H1 (cell line): ENCODE measurements around the gene PPM1G. TPM values are rescaled to one million over a fixed set of nuclear protein-coding genes. Genes with fewer than 3 reads are reported as not detected.

Experiments used
- CTCF ChIA-PET: fragments of 300-600 bp; sonication (Branson Sonifier 250); formaldehyde crosslinking; loops from one replicate; lab custom pipeline; 2021; ENCODE audit not compliant: partially characterized antibody; lab: Charles Lee
- POLR2A ChIA-PET: fragments of 300-600 bp; sonication (Branson Sonifier 250); formaldehyde crosslinking; loops from one replicate; lab custom pipeline; 2021; ENCODE audit warnings: inconsistent platforms; ENCODE audit not compliant: partially characterized antibody; lab: Charles Lee
- DNase-seq, 2 experiments: peaks; one replicate each; pipeline versions ENCODE4 v3.0.0 to v3.0.0-alpha.2; 2010 to 2022; ENCODE audit warnings: low spot score in 2 of 2, low read depth in 1 of 2, mixed read lengths in 1 of 2
- FAIRE-seq: peaks from 2 replicates; lab custom pipeline; 2011; peaks lifted over from hg19 to GRCh38; lab: Jason Lieb, UNC
- H2AFZ ChIP-seq: 2 replicates; pipeline ENCODE4 v1.8.1; 2012; ENCODE audit warnings: low read length, inconsistent platforms
- H2AK5ac ChIP-seq: 2 replicates; pipeline ENCODE4 v1.6.1; 2013; ENCODE audit warnings: low read depth, low read length
- H2BK120ac ChIP-seq: replicated peaks from 2 replicates; pipeline ENCODE3; 2013; ENCODE audit warnings: low read depth, low read length, inconsistent platforms
- H2BK12ac ChIP-seq: 2 replicates; pipeline ENCODE4 v1.6.1; 2013; ENCODE audit warnings: low read depth, low read length
- H2BK15ac ChIP-seq: 2 replicates; pipeline ENCODE4 v1.6.1; 2013; ENCODE audit warnings: low read length
- H2BK20ac ChIP-seq: 2 replicates; pipeline ENCODE4 v1.6.1; 2013; ENCODE audit warnings: low read length
- H2BK5ac ChIP-seq: 2 replicates; pipeline ENCODE4 v1.6.1; 2013; ENCODE audit warnings: low read depth, low read length
- H3K14ac ChIP-seq: 2 replicates; pipeline ENCODE4 v1.6.1; 2013; ENCODE audit warnings: inconsistent platforms; ENCODE audit not compliant: insufficient read length
- H3K18ac ChIP-seq: 2 replicates; pipeline ENCODE4 v1.6.1; 2013; ENCODE audit warnings: low read length; ENCODE audit errors: extremely low read depth
- H3K23ac ChIP-seq: 2 replicates; pipeline ENCODE4 v1.6.1; 2013; ENCODE audit warnings: inconsistent platforms; ENCODE audit not compliant: insufficient read length
- H3K23me2 ChIP-seq: 2 replicates; pipeline ENCODE4 v1.6.1; 2013; ENCODE audit warnings: low read depth, low read length
- H3K27ac ChIP-seq: 2 replicates; pipeline ENCODE4 v1.6.1; 2011; ENCODE audit warnings: low read depth, low read length, inconsistent platforms
- H3K27me3 ChIP-seq, 4 experiments: replicated peaks in 1 of 4; 1 replicate in 1 of 4; 2 replicates in 3 of 4; pipeline versions ENCODE4 v1.6.1 to v1.8.1; 2011 to 2013; ENCODE audit warnings: low read length in 3 of 4, mild to moderate bottlenecking in 3 of 4, inconsistent platforms in 2 of 4, mixed read lengths in 2 of 4, moderate library complexity in 1 of 4; ENCODE audit not compliant: control insufficient read depth in 3 of 4, insufficient read depth in 3 of 4; ENCODE audit errors: extremely low read depth in 1 of 4
- H3K36me3 ChIP-seq, 4 experiments: 2 replicates each; pipeline versions ENCODE4 v1.6.1 to v1.8.1; 2011 to 2013; ENCODE audit warnings: mild to moderate bottlenecking in 4 of 4, low read length in 3 of 4, moderate library complexity in 2 of 4, control low read depth in 1 of 4, inconsistent platforms in 1 of 4; ENCODE audit not compliant: insufficient read depth in 4 of 4, control insufficient read depth in 2 of 4
- H3K4ac ChIP-seq: replicated peaks from 2 replicates; pipeline ENCODE3; 2013; ENCODE audit warnings: low read length, low read depth, mixed read lengths, inconsistent platforms; ENCODE audit not compliant: insufficient read length
- H3K4me1 ChIP-seq, 4 experiments: replicated peaks in 1 of 4; 1 replicate in 1 of 4; 2 replicates in 3 of 4; pipeline versions ENCODE4 v1.6.1 to v1.8.1; 2011 to 2013; ENCODE audit warnings: low read length in 3 of 4, inconsistent platforms in 2 of 4, mixed read lengths in 1 of 4; ENCODE audit not compliant: insufficient read depth in 4 of 4, control insufficient read depth in 3 of 4
- H3K4me2 ChIP-seq, 2 experiments: 2 replicates each; pipeline versions ENCODE4 v1.6.1 to v1.8.1; 2011 to 2013; ENCODE audit warnings: low read depth in 2 of 2, low read length in 2 of 2, control low read depth in 1 of 2, inconsistent platforms in 1 of 2, mild to moderate bottlenecking in 1 of 2; ENCODE audit not compliant: insufficient read depth in 1 of 2
- H3K4me3 ChIP-seq, 4 experiments: fragments of 200-600, 300-600 bp in 1 of 4; sonication (generic), shearing (Covaris generic), sonication (Bioruptor Twin) in 1 of 4; 2 replicates each; pipeline versions ENCODE4 v1.5.1 to v1.8.1; 2011 to 2016; ENCODE audit warnings: low read length in 4 of 4, low read depth in 3 of 4, control low read depth in 2 of 4, inconsistent platforms in 2 of 4, mild to moderate bottlenecking in 2 of 4, mixed read lengths in 1 of 4, moderate library complexity in 1 of 4; ENCODE audit not compliant: insufficient read depth in 2 of 4; ENCODE audit errors: extremely low read depth in 1 of 4
- H3K56ac ChIP-seq: replicated peaks from 2 replicates; pipeline ENCODE3; 2013; ENCODE audit warnings: low read depth, mild to moderate bottlenecking, mixed read lengths, low read length, inconsistent platforms; ENCODE audit not compliant: insufficient read length
- H3K79me1 ChIP-seq: 2 replicates; pipeline ENCODE4 v1.6.1; 2013; ENCODE audit warnings: low read depth, low read length, control low read depth
- H3K79me2 ChIP-seq, 2 experiments: 2 replicates each; pipeline versions ENCODE4 v1.6.1 to v1.8.1; 2012 to 2013; ENCODE audit warnings: low read length in 2 of 2, mild to moderate bottlenecking in 2 of 2, inconsistent platforms in 1 of 2; ENCODE audit not compliant: insufficient read depth in 2 of 2, control insufficient read depth in 1 of 2
- H3K9ac ChIP-seq, 4 experiments: replicated peaks in 1 of 4; 1 replicate in 1 of 4; 2 replicates in 3 of 4; pipeline versions ENCODE4 v1.6.1 to v1.8.1; 2011 to 2013; ENCODE audit warnings: low read depth in 3 of 4, low read length in 3 of 4, control low read depth in 2 of 4, mild to moderate bottlenecking in 2 of 4, moderate library complexity in 2 of 4, inconsistent platforms in 1 of 4; ENCODE audit errors: extremely low read depth in 1 of 4
- H3K9me3 ChIP-seq, 2 experiments: 2 replicates each; pipeline versions ENCODE4 v1.6.1 to v1.8.1; 2012 to 2013; ENCODE audit warnings: mild to moderate bottlenecking in 2 of 2, moderate library complexity in 2 of 2, control low read depth in 1 of 2, inconsistent platforms in 1 of 2, low read depth in 1 of 2, low read length in 1 of 2, mixed read lengths in 1 of 2; ENCODE audit not compliant: insufficient read depth in 2 of 2
- H4K20me1 ChIP-seq, 2 experiments: replicated peaks in 1 of 2; 2 replicates each; pipeline versions ENCODE3 to v1.8.1; 2011 to 2013; ENCODE audit warnings: inconsistent platforms in 2 of 2, low read length in 2 of 2, mild to moderate bottlenecking in 1 of 2; ENCODE audit not compliant: insufficient read depth in 2 of 2, control insufficient read depth in 1 of 2
- H4K5ac ChIP-seq: 2 replicates; pipeline ENCODE4 v1.6.1; 2013; ENCODE audit warnings: low read length, low read depth, mixed read lengths, inconsistent platforms; ENCODE audit not compliant: insufficient read length
- H4K8ac ChIP-seq: 2 replicates; pipeline ENCODE4 v1.8.0; 2013; ENCODE audit warnings: mild to moderate bottlenecking, moderate library complexity, low read length, inconsistent platforms; ENCODE audit not compliant: insufficient read depth; ENCODE audit errors: extremely low read depth
- H4K91ac ChIP-seq: replicated peaks from 2 replicates; pipeline ENCODE3; 2013; ENCODE audit warnings: low read length, mixed read lengths, inconsistent platforms; ENCODE audit not compliant: insufficient read length
- GABPA ChIP-seq: IDR thresholded peaks from 2 replicates; pipeline ENCODE4 v1.6.1; 2011; ENCODE audit warnings: mild to moderate bottlenecking, low read length, moderate library complexity, borderline replicate concordance; ENCODE audit not compliant: insufficient read depth
- SRF ChIP-seq: IDR thresholded peaks from 2 replicates; pipeline ENCODE4 v1.6.1; 2011; ENCODE audit warnings: mild to moderate bottlenecking, low read depth, low read length, moderate library complexity
- TCF12 ChIP-seq: IDR thresholded peaks from 2 replicates; pipeline ENCODE4 v1.6.1; 2011; ENCODE audit warnings: low read depth, mild to moderate bottlenecking, low read length
- WGBS, 2 experiments: shearing (Covaris generic) in 1 of 2; methylation state at CpG; one replicate each; pipeline versions ENCODE4 v1.1.6 to v1.1.7; 2013 to 2015; ENCODE audit warnings: low lambda C conversion rate in 2 of 2, mixed read lengths in 2 of 2, inconsistent platforms in 1 of 2, low coverage in 1 of 2, missing lambda C conversion rate in 1 of 2; ENCODE audit not compliant: insufficient replicate concordance in 2 of 2, insufficient coverage in 1 of 2, insufficient read length in 1 of 2; ENCODE audit errors: extremely low coverage in 1 of 2, missing lambda C conversion rate in 1 of 2; 5-methylcytosine and 5-hydroxymethylcytosine counted together
- polyA plus RNA-seq, 7 experiments: library from polyadenylated mRNA; depleted of rRNA in 3 of 7; stranded (reverse) in 5 of 7; unstranded in 2 of 7; fragments of >200 nt in 5 of 7; fragments of 200-250 nt in 2 of 7; gene quantifications; 1 replicate in 5 of 7; 2 replicates in 1 of 7; 4 replicates in 1 of 7; pipeline versions ENCODE4 v1.2.1 to v1.2.3, GENCODE V29; 2011 to 2013; ENCODE audit warnings: missing spikeins in 2 of 7, mixed read lengths in 2 of 7
- total RNA-seq: library from RNA; stranded (reverse); fragmentation: NEBNext Ultra II Directional; extraction: Animal tissue kit (Norgen Biotek cat#: 25700); gene quantifications from 2 replicates; pipeline ENCODE4 v1.2.1, GENCODE V29; 2021

The PPM1G gene
- total and polyA plus RNA-seq, 2 of the 8 experiments (the other 6 are each of a cell fraction or from before 2014, with no cell fraction given), result 73.3 to 203 TPM

DNA sequence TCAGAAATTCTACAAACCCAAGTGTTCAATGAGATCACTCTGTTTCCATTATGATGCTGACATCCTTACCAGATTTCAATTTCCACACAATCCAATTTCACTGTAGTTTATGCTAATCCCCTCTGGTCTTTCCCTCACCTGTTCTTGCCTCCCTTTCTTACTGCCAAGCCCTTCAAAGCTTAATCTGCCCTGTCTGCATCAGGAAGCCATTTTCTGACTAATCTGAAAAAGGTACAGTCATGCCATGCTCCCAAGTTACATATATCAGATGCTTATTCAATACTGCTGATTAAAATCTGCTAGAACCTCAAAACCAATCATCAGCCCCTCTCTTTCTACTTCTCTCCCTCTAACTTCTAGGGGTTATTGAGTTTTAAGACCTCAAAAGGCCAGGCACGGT is 41.7 kb upstream of the PPM1G start:
- Histone ChIP-seq H2AK5ac (no peak overlapping the region), H4K8ac (no peak overlapping the region), H4K20me1 (peaks cover 0 to 2% of the 10 kb centered on the region in 2 experiments), H2BK15ac (no peak overlapping the region), H2BK120ac (no peak overlapping the region), H2BK20ac (no peak overlapping the region), H3K23ac (no peak overlapping the region), H3K56ac (no peak overlapping the region), H3K9me3 (no peaks in the 10 kb centered on the region), H3K27me3 (no peaks in the 10 kb centered on the region), H2AFZ (no peak overlapping the region)
- no peak for FAIRE-seq
- 94% methylated on average over 1 of the region's 1 CpG; no CpG with 5 or more reads in 1 of the 2 experiments for WGBS, 2 experiments
- no peak for TF ChIP-seq GABPA
- TF ChIP-seq SRF, result no peak
- no peak for TF ChIP-seq TCF12
- TF ChIP-seq, all 59 proteins: peak for 0
- Histone ChIP-seq H4K5ac (no peak overlapping the region), H3K23me2 (no peaks in the 10 kb centered on the region), H3K4me1 (no peaks in the 10 kb centered on the region), H3K27ac (no peak overlapping the region), H3K36me3 (peaks cover 0 to 10% (median 4%) of the 10 kb centered on the region in 4 experiments; a peak in 3 of 8 replicates), H3K4me3 (no peak overlapping the region), H3K79me2 (no peaks in the 10 kb centered on the region), H2BK5ac (no peak overlapping the region), H3K14ac (no peak overlapping the region), H2BK12ac (no peak overlapping the region), H3K4me2 (no peak overlapping the region), H3K18ac (no peak overlapping the region), H4K91ac (no peak overlapping the region), H3K9ac (no peak overlapping the region), H3K79me1 (no peaks in the 10 kb centered on the region), H3K4ac (no peak overlapping the region)
- no peak for DNase-seq
- ChIA-PET CTCF (no interaction called here), POLR2A (no interaction called here)
